Heart left ventricle (tissue), 13 donors: ENCODE results near the gene RMND5B.

Experiments used
- CTCF ChIP-seq, 12 donors: fragments of 200-600 bp; sonication (generic) in 4 of 12; IDR thresholded peaks; one replicate each; pipeline versions ENCODE4 v1.5.0 to v1.8.0; 2018 to 2022; ENCODE audit warnings: antibody characterized with exemption in 12 of 12, mild to moderate bottlenecking in 5 of 12
- POLR2A ChIP-seq, 2 donors: fragments of 450-650 bp; IDR thresholded peaks; one replicate each; pipeline ENCODE4 v1.6.1; 2017; ENCODE audit warnings: antibody characterized with exemption in 2 of 2, mild to moderate bottlenecking in 2 of 2, moderate library complexity in 2 of 2
- donor health status: ischemic (EF 13 %, LVEDD 7.1; RV severe dilation, severe dysfunction).
- donor health status: DM: no; HTN: yes; CAD: no.
- donor health status: DM: no; HTN: no; CAD: no.
- donor health status: ischemic (EF 25% LVEDD 6.9; RV normal size, moderate dysfunction).
- donor health status: ischemic (EF 25% LVEDD 5.7; RV mildly dilated, moderate dysfunction).
- donor health status: ischemic (EF 35%, LVEDD 5.7; RV mildly dilated, moderate dysfunction).
- donor health status: nonischemic (EF 11% LVEDD 7.7; RV severe dilation, severe dysfunction).
- donor health status: DM: yes; HTN: yes; CAD: no.
- donor health status: PGD.
- donor health status: ischemic (EF 29% LVEDD 5.4; RV normal size, mild dysfunction).
- donor health status: nonischemic (EF 23%, LVEDD 6.1; RV moderate dilation, normal function).

DNA sequence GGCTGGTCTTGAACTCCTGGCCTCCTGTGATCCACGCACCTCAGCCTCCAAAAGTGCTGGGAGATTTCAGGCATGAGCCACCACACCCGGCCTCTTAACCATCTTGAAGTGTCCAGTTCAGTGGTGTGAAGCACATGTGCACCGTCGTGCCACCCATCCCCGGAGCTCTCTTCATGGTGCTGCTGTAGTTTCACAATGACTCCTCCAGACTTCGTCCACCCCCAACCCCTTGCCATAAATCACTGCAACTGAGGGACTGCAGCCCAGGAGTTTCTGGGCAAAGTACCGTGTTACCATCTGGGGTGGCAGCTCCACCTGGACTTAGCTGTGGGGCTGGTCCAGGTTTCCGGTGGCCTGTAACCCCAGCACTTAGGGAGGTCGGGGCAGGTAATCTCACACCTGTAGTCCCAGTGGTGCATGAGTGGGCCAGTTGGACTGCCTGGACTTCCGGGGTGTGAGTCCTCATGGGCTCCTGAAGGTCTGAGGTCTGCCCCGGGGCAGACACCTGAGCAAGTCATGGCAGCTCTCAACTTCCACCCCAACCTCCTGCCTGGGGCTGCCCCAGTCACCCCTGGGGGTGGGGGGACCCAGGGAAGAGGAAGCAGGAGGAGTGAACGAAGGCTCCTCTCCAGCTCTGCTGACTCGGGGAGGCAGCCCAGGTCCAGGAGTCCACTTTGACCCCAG lies 24.1 kb upstream of the RMND5B start:
- TF ChIP-seq CTCF (IDR thresholded peaks at IDR 0.05) (no peak), POLR2A (IDR thresholded peaks at IDR 0.05) (no peak)
